Measurements from ENCODE around the gene NEGR1. TPM values are rescaled to one million over a fixed set of nuclear protein-coding genes. Genes with fewer than 3 reads are reported as not detected.

NEGR1 gene
- total RNA-seq, 1 donor from 2014 or later: not detected

GRCh38 chr1:71786218-71786617, 496.1 kb downstream of the NEGR1 start:
- no peak for DNase-seq (ENCODE audit: low spot score)
- no peaks in the 10 kb centered on the region for H3K27me3 Mint-ChIP-seq (ENCODE audit: low read depth)
- no peak overlapping the region for H3K4me3 Mint-ChIP-seq (ENCODE audit: low read depth)
- H3K4me1 Mint-ChIP-seq (ENCODE audit: low read depth): no peaks in the 10 kb centered on the region
- H3K9me3 Mint-ChIP-seq: no peaks in the 10 kb centered on the region
- intact Hi-C loops (cut with micrococcal nuclease): no loop called here
- H3K36me3 Mint-ChIP-seq (ENCODE audit: low read depth): no peaks in the 10 kb centered on the region
- H3K27ac Mint-ChIP-seq: no peak overlapping the region

GRCh38 chr1:71785450-71785849, 496.9 kb downstream of the NEGR1 start:
- no peaks in the 10 kb centered on the region for H3K36me3 Mint-ChIP-seq (ENCODE audit: low read depth)
- no peaks in the 10 kb centered on the region for H3K27me3 Mint-ChIP-seq (ENCODE audit: low read depth)
- DNase-seq (ENCODE audit: low spot score): no peak
- no peaks in the 10 kb centered on the region for H3K9me3 Mint-ChIP-seq
- intact Hi-C loops (cut with micrococcal nuclease): no loop called here
- no peak overlapping the region for H3K4me3 Mint-ChIP-seq (ENCODE audit: low read depth)
- H3K4me1 Mint-ChIP-seq (ENCODE audit: low read depth): peaks cover 4% of the 10 kb centered on the region
- no peak overlapping the region for H3K27ac Mint-ChIP-seq

- H3K4me1 Mint-ChIP-seq (ENCODE audit: low read depth): peaks cover 4% of the 10 kb centered on the region
- no peaks in the 10 kb centered on the region for H3K36me3 Mint-ChIP-seq (ENCODE audit: low read depth)
These were observed 497.3 kb downstream of the NEGR1 start for GRCh38 chr1:71785000-71785399.

GRCh38 chr1:71784241-71784640, 498.1 kb downstream of the NEGR1 start:
- intact Hi-C loops (cut with micrococcal nuclease): no loop called here
- no peak overlapping the region for H3K27ac Mint-ChIP-seq
- no peaks in the 10 kb centered on the region for H3K36me3 Mint-ChIP-seq (ENCODE audit: low read depth)
- H3K9me3 Mint-ChIP-seq: no peaks in the 10 kb centered on the region
- peaks cover 4% of the 10 kb centered on the region for H3K4me1 Mint-ChIP-seq (ENCODE audit: low read depth)
- no peaks in the 10 kb centered on the region for H3K27me3 Mint-ChIP-seq (ENCODE audit: low read depth)
- no peak for DNase-seq (ENCODE audit: low spot score)
- H3K4me3 Mint-ChIP-seq (ENCODE audit: low read depth): no peak overlapping the region

More at GRCh38 chr1:71785000-71785399, 497.3 kb downstream of the NEGR1 start:
- no peak for DNase-seq (ENCODE audit: low spot score)
- Mint-ChIP-seq H3K27ac (no peak overlapping the region), H3K4me3 (ENCODE audit: low read depth) (no peak overlapping the region), H3K9me3 (no peaks in the 10 kb centered on the region), H3K27me3 (ENCODE audit: low read depth) (no peaks in the 10 kb centered on the region)
- intact Hi-C loops (cut with micrococcal nuclease): no loop called here

- H3K27me3 Mint-ChIP-seq (ENCODE audit: low read depth): no peaks in the 10 kb centered on the region
- peaks cover 4% of the 10 kb centered on the region for H3K4me1 Mint-ChIP-seq (ENCODE audit: low read depth)
- no peak for DNase-seq (ENCODE audit: low spot score)
- no peaks in the 10 kb centered on the region for H3K9me3 Mint-ChIP-seq
- H3K27ac Mint-ChIP-seq: no peak overlapping the region
- no peaks in the 10 kb centered on the region for H3K36me3 Mint-ChIP-seq (ENCODE audit: low read depth)
- no peak overlapping the region for H3K4me3 Mint-ChIP-seq (ENCODE audit: low read depth)
- intact Hi-C loops (cut with micrococcal nuclease): no loop called here
These were observed 499.3 kb downstream of the NEGR1 start for GRCh38 chr1:71783071-71783470.

- H3K9me3 Mint-ChIP-seq: no peaks in the 10 kb centered on the region
- no peak overlapping the region for H3K4me3 Mint-ChIP-seq (ENCODE audit: low read depth)
- no peaks in the 10 kb centered on the region for H3K36me3 Mint-ChIP-seq (ENCODE audit: low read depth)
- peaks cover 4% of the 10 kb centered on the region for H3K4me1 Mint-ChIP-seq (ENCODE audit: low read depth)
- no peak overlapping the region for H3K27ac Mint-ChIP-seq
- no peaks in the 10 kb centered on the region for H3K27me3 Mint-ChIP-seq (ENCODE audit: low read depth)
- no peak for DNase-seq (ENCODE audit: low spot score)
- intact Hi-C loops (cut with micrococcal nuclease): no loop called here
These were observed 500.9 kb downstream of the NEGR1 start for GRCh38 chr1:71781450-71781849.

GRCh38 chr1:71780681-71781080, 501.7 kb downstream of the NEGR1 start:
- H3K27ac Mint-ChIP-seq: no peak overlapping the region
- DNase-seq (ENCODE audit: low spot score): no peak
- intact Hi-C loops (cut with micrococcal nuclease): no loop called here
- H3K4me3 Mint-ChIP-seq (ENCODE audit: low read depth): no peak overlapping the region
- H3K9me3 Mint-ChIP-seq: no peaks in the 10 kb centered on the region
- no peaks in the 10 kb centered on the region for H3K27me3 Mint-ChIP-seq (ENCODE audit: low read depth)
- peaks cover 4% of the 10 kb centered on the region for H3K4me1 Mint-ChIP-seq (ENCODE audit: low read depth)
- H3K36me3 Mint-ChIP-seq (ENCODE audit: low read depth): no peaks in the 10 kb centered on the region

GRCh38 chr1:71778940-71779339, 503.4 kb downstream of the NEGR1 start:
- H3K4me1 Mint-ChIP-seq (ENCODE audit: low read depth): peaks cover 4% of the 10 kb centered on the region
- no peaks in the 10 kb centered on the region for H3K36me3 Mint-ChIP-seq (ENCODE audit: low read depth)
- no peaks in the 10 kb centered on the region for H3K9me3 Mint-ChIP-seq
- intact Hi-C loops (cut with micrococcal nuclease): no loop called here
- DNase-seq (ENCODE audit: low spot score): no peak
- H3K4me3 Mint-ChIP-seq (ENCODE audit: low read depth): no peak overlapping the region
- H3K27me3 Mint-ChIP-seq (ENCODE audit: low read depth): no peaks in the 10 kb centered on the region
- no peak overlapping the region for H3K27ac Mint-ChIP-seq

- Mint-ChIP-seq H3K27ac (no peak overlapping the region), H3K4me1 (ENCODE audit: low read depth) (peaks cover 4% of the 10 kb centered on the region), H3K4me3 (ENCODE audit: low read depth) (no peak overlapping the region), H3K9me3 (no peaks in the 10 kb centered on the region), H3K36me3 (ENCODE audit: low read depth) (no peaks in the 10 kb centered on the region), H3K27me3 (ENCODE audit: low read depth) (no peaks in the 10 kb centered on the region)
- intact Hi-C loops (cut with micrococcal nuclease): no loop called here
- no peak for DNase-seq (ENCODE audit: low spot score)
These were observed 505.2 kb downstream of the NEGR1 start for GRCh38 chr1:71777094-71777493.

- DNase-seq (ENCODE audit: low spot score): no peak
- Mint-ChIP-seq H3K27me3 (ENCODE audit: low read depth) (no peaks in the 10 kb centered on the region), H3K36me3 (ENCODE audit: low read depth) (no peaks in the 10 kb centered on the region), H3K27ac (no peak overlapping the region), H3K4me3 (ENCODE audit: low read depth) (no peak overlapping the region), H3K9me3 (peaks cover 3% of the 10 kb centered on the region), H3K4me1 (ENCODE audit: low read depth) (no peaks in the 10 kb centered on the region)
- intact Hi-C loops (cut with micrococcal nuclease): no loop called here
These were observed 507.6 kb downstream of the NEGR1 start for GRCh38 chr1:71774705-71775104.

- Mint-ChIP-seq H3K27ac (no peak overlapping the region), H3K36me3 (ENCODE audit: low read depth) (no peaks in the 10 kb centered on the region), H3K4me3 (ENCODE audit: low read depth) (no peak overlapping the region), H3K4me1 (ENCODE audit: low read depth) (no peaks in the 10 kb centered on the region), H3K27me3 (ENCODE audit: low read depth) (no peaks in the 10 kb centered on the region), H3K9me3 (peaks cover 8% of the 10 kb centered on the region)
- intact Hi-C loops (cut with micrococcal nuclease): no loop called here
- no peak for DNase-seq (ENCODE audit: low spot score)
These were observed 512.2 kb downstream of the NEGR1 start for GRCh38 chr1:71770121-71770520.

- Mint-ChIP-seq H3K4me3 (ENCODE audit: low read depth) (no peak overlapping the region), H3K4me1 (ENCODE audit: low read depth) (no peaks in the 10 kb centered on the region), H3K27me3 (ENCODE audit: low read depth) (no peaks in the 10 kb centered on the region), H3K9me3 (peaks cover 8% of the 10 kb centered on the region), H3K36me3 (ENCODE audit: low read depth) (no peaks in the 10 kb centered on the region), H3K27ac (no peak overlapping the region)
- no peak for DNase-seq (ENCODE audit: low spot score)
- intact Hi-C loops (cut with micrococcal nuclease): no loop called here
These were observed 515.6 kb downstream of the NEGR1 start for GRCh38 chr1:71766748-71767147.

- Mint-ChIP-seq H3K4me3 (ENCODE audit: low read depth) (no peak overlapping the region), H3K4me1 (ENCODE audit: low read depth) (no peaks in the 10 kb centered on the region), H3K9me3 (peaks cover 4% of the 10 kb centered on the region), H3K36me3 (ENCODE audit: low read depth) (no peaks in the 10 kb centered on the region), H3K27me3 (ENCODE audit: low read depth) (no peaks in the 10 kb centered on the region), H3K27ac (no peak overlapping the region)
- intact Hi-C loops (cut with micrococcal nuclease): no loop called here
- DNase-seq (ENCODE audit: low spot score): no peak
These were observed 519.7 kb downstream of the NEGR1 start for GRCh38 chr1:71762514-71763255.

GRCh38 chr1:71755441-71755840, 526.9 kb downstream of the NEGR1 start:
- intact Hi-C loops (cut with micrococcal nuclease): no loop called here
- Mint-ChIP-seq H3K27ac (no peak overlapping the region), H3K4me1 (ENCODE audit: low read depth) (no peaks in the 10 kb centered on the region), H3K9me3 (no peaks in the 10 kb centered on the region), H3K36me3 (ENCODE audit: low read depth) (no peaks in the 10 kb centered on the region), H3K4me3 (ENCODE audit: low read depth) (no peak overlapping the region), H3K27me3 (ENCODE audit: low read depth) (no peaks in the 10 kb centered on the region)
- no peak for DNase-seq (ENCODE audit: low spot score)

Data from activated T-helper 2 cell treated with anti-CD3 and anti-CD28 coated beads, Interferon-gamma antibody, Interleukin-2, Interleukin-4, amounts not matched to agents 10 μg/mL and 5 μg/mL and 100 μg/mL, durations not matched to agents 14 hours and 24 hours and 36 hours (primary cell).